Lung (tissue), 12 donors: Measurements from ENCODE around the gene CCDC171. TPM values are rescaled to one million over a fixed set of nuclear protein-coding genes. Genes with fewer than 3 reads are reported as not detected.
A peak's percentile ranks its signal among the peaks of the same experiment; 100 is the strongest.

Source experiments
- ATAC-seq: fragments of 200-7000 bp; cut with Tn5 transposase; one replicate; pipeline ENCODE4 v1.9.1; 2020; ENCODE audit warnings: moderate number of reproducible peaks; ENCODE audit not compliant: insufficient read depth, low FRiP score
- DNase-seq, 3 donors: peaks; one replicate each; pipeline ENCODE4 v3.0.0-alpha.2; 2013 to 2017
- H3K27ac ChIP-seq, 2 donors: one replicate each; pipeline ENCODE4 v1.5.1; 2013; ENCODE audit warnings: mild to moderate bottlenecking in 2 of 2, moderate library complexity in 2 of 2, control low read depth in 1 of 2, inconsistent platforms in 1 of 2, low read depth in 1 of 2, low read length in 1 of 2
- H3K27me3 ChIP-seq, 3 donors: one replicate each; pipeline ENCODE4 v1.5.1; 2013; ENCODE audit warnings: low read length in 2 of 3; ENCODE audit not compliant: control insufficient read depth in 3 of 3, insufficient read depth in 3 of 3
- H3K36me3 ChIP-seq, 4 donors: one replicate each; pipeline ENCODE4 v1.5.1; 2013; ENCODE audit warnings: low read length in 4 of 4, mild to moderate bottlenecking in 1 of 4, moderate library complexity in 1 of 4; ENCODE audit not compliant: control insufficient read depth in 4 of 4, insufficient read depth in 4 of 4
- H3K4me1 ChIP-seq, 5 donors: one replicate each; pipeline ENCODE4 v1.5.1; 2013; ENCODE audit warnings: low read length in 5 of 5, mild to moderate bottlenecking in 2 of 5, moderate library complexity in 1 of 5; ENCODE audit not compliant: control insufficient read depth in 5 of 5, insufficient read depth in 5 of 5
- H3K4me3 ChIP-seq: one replicate; pipeline ENCODE4 v1.5.1; 2013; ENCODE audit warnings: mild to moderate bottlenecking, control low read depth, moderate library complexity
- H3K9ac ChIP-seq, 2 donors: one replicate each; pipeline ENCODE4 v1.5.1; 2013; ENCODE audit warnings: low read length in 2 of 2, control low read depth in 1 of 2; ENCODE audit not compliant: insufficient read depth in 1 of 2
- H3K9me3 ChIP-seq, 4 donors: one replicate each; pipeline ENCODE4 v1.5.1; 2013; ENCODE audit warnings: low read length in 3 of 4, mild to moderate bottlenecking in 1 of 4, moderate library complexity in 1 of 4; ENCODE audit not compliant: control insufficient read depth in 4 of 4, insufficient read depth in 3 of 4
- WGBS, 2 donors: extraction: QIAGEN DNeasy Blood & Tissue Kit; methylation state at CpG; one replicate each; pipeline ENCODE4 v1.1.7; 2013; 5-methylcytosine and 5-hydroxymethylcytosine counted together
- polyA plus RNA-seq, 2 donors: library from polyadenylated mRNA; stranded (reverse); fragments of 200-250 nt; gene quantifications; one replicate each; pipeline ENCODE4 v1.2.1, GENCODE V29; 2013
- total RNA-seq, 2 donors: library from RNA; depleted of rRNA in 1 of 2; stranded (reverse); fragments of >200 nt in 1 of 2; gene quantifications; one replicate each; pipeline ENCODE4 v1.2.1, GENCODE V29; 2014 to 2021
- TF ChIP-seq, protein P1 (sequence below): IDR thresholded peaks from 2 replicates; pipeline ENCODE4 v1.5.1; 2012; ENCODE audit warnings: mild to moderate bottlenecking; ENCODE audit errors: control extremely low read depth, extremely low read depth
- donor health status: control.
- donor health status: control.
- donor health status: Bipolar disorder and iron deficiency.
- donor health status: healthy.
- donor health status: DM: yes; HTN: yes; CAD: no.

The CCDC171 gene
- total and polyA plus RNA-seq, 4 donors: 0.40 to 17.0 (median 2.5) TPM

DNA sequence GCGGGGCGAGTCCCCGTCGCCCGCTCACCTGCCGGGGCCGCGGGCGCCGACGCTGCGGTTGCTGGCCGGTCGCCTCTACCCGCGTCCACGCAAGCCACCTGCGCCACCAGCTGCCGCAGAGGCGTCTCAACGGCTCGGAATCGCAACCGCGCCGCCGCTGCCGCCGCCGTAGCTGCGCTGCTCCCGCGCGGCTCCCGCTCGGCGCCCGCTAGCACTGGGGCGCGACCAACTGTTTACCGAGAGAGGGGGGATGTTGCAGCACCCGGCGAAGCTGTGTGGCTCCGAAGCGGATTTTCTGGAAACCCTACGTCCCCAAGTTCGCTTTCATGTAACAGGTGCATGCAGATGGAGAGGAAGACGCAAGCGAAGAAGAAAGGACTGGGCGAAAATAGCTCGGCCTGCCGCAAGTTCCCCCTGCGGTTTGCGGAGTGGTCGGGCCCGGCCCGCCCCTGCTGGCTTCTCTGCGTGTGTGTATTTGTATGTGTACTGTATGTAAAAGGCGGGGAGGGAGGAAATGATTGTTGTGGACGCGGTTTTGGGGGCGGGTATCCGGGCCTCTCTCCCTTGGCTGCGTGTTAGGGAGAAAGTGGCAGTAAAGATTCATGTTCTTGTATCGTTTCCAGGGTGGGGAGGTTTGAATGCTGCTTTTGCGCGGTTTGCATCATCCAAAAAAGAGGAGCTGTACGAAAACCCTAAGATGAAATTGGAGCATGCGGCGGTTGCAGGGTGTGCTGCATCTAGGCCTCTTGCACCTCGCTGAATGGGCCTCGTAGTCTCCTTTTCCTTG lies 41.9 kb upstream of the CCDC171 start, which contains the start of gene PSIP1:
Gene PSIP1 (minus strand): TSS at position 182 of the 787 bp plus-strand sequence. CDS start 782 bp downstream, outside the sequence.
- H3K27me3 ChIP-seq: no peaks in the 10 kb centered on the region
- TF ChIP-seq, protein P1, sequence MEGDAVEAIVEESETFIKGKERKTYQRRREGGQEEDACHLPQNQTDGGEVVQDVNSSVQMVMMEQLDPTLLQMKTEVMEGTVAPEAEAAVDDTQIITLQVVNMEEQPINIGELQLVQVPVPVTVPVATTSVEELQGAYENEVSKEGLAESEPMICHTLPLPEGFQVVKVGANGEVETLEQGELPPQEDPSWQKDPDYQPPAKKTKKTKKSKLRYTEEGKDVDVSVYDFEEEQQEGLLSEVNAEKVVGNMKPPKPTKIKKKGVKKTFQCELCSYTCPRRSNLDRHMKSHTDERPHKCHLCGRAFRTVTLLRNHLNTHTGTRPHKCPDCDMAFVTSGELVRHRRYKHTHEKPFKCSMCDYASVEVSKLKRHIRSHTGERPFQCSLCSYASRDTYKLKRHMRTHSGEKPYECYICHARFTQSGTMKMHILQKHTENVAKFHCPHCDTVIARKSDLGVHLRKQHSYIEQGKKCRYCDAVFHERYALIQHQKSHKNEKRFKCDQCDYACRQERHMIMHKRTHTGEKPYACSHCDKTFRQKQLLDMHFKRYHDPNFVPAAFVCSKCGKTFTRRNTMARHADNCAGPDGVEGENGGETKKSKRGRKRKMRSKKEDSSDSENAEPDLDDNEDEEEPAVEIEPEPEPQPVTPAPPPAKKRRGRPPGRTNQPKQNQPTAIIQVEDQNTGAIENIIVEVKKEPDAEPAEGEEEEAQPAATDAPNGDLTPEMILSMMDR: no peak
- peaks cover 3 to 14% (median 7%) of the 10 kb centered on the region in 4 donors for H3K36me3 ChIP-seq
- H3K4me3 ChIP-seq: peak within 1 kb of the TSS; percentile 88
- peak; percentile 94 for ATAC-seq
- WGBS, 2 donors: 0% methylated on average over 71 to 72 of the region's 72 CpGs
- no peaks in the 10 kb centered on the region for H3K9me3 ChIP-seq
- H3K9ac ChIP-seq: peak within 1 kb of the TSS; percentile 75 to 96
- H3K4me1 ChIP-seq: peaks cover 0 to 24% (median 2%) of the 10 kb centered on the region in 5 donors
- H3K27ac ChIP-seq: peak within 1 kb of the TSS; percentile 87 to 97
- DNase-seq: peak; percentile 92 to 96 (median 95)

DNA sequence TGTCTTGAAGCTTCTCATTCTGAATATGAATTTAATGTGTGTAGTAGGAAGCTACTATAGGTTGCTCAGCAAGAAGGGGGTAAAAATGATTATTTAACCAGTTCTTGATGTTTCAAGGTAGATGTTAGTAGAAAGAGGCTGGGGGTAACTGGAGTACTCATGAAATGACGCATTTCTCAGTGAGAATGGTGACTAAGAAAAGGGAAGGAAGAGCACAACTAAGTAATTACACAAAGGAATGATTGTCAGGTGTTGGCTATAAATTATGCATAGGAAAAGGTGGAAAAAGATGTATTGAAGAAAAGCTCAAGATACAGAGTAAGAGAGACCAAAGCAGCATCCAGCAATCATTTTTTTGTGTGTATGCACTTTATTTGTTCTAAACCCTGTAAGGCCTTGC lies 40.6 kb upstream of the CCDC171 start:
- DNase-seq (no peak), ATAC-seq (no peak)
- Histone ChIP-seq H3K9me3 (no peaks in the 10 kb centered on the region), H3K27ac (no peak overlapping the region), H3K36me3 (peaks cover 0 to 3% (median 2%) of the 10 kb centered on the region in 4 donors), H3K27me3 (no peaks in the 10 kb centered on the region), H3K4me1 (peaks cover 0 to 24% (median 2%) of the 10 kb centered on the region in 5 donors), H3K4me3 (no peak overlapping the region), H3K9ac (peak overlapping the region in 1 of 2 donors; percentile 11)
- WGBS, 2 donors: 50 to 70% methylated on average over 1 of the region's 1 CpG
- TF ChIP-seq, protein P1: no peak

DNA sequence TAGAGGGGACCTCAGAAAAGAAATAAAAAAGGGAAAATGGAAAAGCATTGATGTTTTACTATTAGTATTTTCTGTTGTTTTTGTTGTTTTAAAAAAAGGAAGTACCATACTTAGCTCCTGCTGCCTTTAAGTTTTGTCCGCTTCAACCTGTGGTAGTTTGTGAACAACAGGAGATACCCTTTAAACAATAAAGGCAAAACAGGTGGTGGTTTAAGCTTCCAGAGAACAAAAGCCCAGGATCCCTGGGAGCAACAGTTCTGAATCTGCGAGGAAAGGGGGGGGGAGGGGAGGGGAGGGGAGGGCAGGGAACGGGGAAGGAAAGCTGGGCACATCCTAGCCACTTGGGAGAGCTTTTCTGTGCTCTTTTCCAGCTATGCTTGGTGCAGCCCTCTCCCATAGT lies 40.0 kb upstream of the CCDC171 start:
- no peak for DNase-seq

More for the DNA sequence above, 40.0 kb upstream of the CCDC171 start:
- no peak overlapping the region for H3K4me3 ChIP-seq
- peaks cover 0 to 24% (median 2%) of the 10 kb centered on the region in 5 donors for H3K4me1 ChIP-seq
- H3K27me3 ChIP-seq: no peaks in the 10 kb centered on the region
- H3K9ac ChIP-seq: no peak overlapping the region
- WGBS, 2 donors: 31 to 59% methylated on average over 3 of the region's 3 CpGs
- TF ChIP-seq, protein P1: no peak
- ATAC-seq: no peak
- H3K9me3 ChIP-seq: no peaks in the 10 kb centered on the region
- no peak overlapping the region for H3K27ac ChIP-seq
- no peaks in the 10 kb centered on the region for H3K36me3 ChIP-seq
